ENCODE measurements around the gene PRKAR1B.
"Not testable (repeated sequence)": the region's sequence is repeated elsewhere in the genome, so short reads cannot be mapped to it uniquely, and the experiment has no call there.

PRKAR1B gene

GRCh38 chr7:627661-628401 is 99.2 kb downstream of the PRKAR1B start:
- DNase-seq, result no peak

DNA sequence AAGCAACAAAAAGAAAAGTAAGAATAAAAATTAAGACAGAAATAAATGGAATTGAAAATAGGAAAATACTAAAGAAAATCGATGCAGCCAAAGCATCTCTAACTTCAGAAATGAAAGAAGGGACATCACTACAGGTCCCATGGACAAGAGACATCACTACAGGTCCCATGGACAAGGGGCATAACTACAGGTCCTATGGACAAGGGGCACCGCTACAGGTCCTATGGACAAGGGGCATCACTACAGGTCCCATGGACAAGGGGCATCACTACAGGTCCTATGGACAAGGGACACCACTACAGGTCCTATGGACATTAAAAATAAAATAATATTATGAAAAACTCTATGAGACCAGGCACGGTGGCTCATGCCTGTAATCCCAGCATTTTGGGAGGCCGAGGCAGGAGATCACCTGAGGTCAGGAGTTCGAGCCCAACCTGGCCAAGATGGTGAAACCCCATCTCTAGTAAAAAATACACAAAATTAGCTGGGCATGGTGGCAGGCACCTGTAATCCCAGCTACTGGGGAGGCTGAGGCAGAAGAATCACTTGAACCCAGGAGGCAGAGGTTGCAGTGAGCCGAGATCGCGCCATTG is 101.6 kb downstream of the PRKAR1B start:
- no peak for DNase-seq

DNA sequence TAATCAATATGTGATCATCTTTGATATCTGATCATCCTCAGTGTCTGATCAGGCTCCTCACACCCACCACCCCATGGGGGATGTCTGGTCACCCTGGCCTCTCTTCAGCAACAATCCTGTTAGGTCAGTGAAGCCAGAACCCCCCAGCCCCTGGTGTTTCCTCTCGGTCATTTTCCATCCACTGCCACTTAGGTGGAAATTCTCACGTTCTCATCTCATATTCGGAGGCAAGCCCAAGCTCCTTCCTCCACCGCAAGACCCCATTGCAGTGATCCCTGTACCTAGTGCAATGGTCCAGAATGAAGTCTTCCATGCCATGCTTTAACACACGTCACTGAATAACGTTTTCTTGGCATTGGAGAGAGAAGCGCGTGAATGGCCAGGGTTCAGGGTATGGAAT is 103.6 kb downstream of the PRKAR1B start:
- DNase-seq, result no peak

- DNase-seq, result no peak
Observed at GRCh38 chr7:621572-622285, 105.4 kb downstream of the PRKAR1B start.

DNA sequence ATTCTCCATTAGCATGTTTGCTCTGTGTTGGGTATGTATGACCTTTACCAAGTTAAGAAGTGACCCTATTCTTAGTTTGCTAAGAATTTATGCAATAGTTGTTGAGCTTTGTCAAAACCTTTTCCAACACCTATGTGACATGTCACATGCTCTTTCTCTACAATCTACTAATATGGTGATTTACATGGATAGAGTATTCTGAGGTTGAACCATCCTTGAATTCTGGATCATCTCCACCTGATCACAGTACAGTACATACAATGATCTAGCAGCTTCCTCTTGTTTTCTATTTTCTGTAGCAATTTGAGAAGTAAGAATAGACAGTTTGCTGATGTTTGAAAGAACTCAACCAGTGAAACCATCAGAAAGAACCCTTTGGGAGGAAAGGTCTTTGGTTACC is 106.2 kb downstream of the PRKAR1B start:
- no peak for DNase-seq

- no peak for DNase-seq
Observed at GRCh38 chr7:620056-620455, 107.0 kb downstream of the PRKAR1B start.

- DNase-seq, result no peak
Observed at GRCh38 chr7:619368-619840, 107.7 kb downstream of the PRKAR1B start.

DNA sequence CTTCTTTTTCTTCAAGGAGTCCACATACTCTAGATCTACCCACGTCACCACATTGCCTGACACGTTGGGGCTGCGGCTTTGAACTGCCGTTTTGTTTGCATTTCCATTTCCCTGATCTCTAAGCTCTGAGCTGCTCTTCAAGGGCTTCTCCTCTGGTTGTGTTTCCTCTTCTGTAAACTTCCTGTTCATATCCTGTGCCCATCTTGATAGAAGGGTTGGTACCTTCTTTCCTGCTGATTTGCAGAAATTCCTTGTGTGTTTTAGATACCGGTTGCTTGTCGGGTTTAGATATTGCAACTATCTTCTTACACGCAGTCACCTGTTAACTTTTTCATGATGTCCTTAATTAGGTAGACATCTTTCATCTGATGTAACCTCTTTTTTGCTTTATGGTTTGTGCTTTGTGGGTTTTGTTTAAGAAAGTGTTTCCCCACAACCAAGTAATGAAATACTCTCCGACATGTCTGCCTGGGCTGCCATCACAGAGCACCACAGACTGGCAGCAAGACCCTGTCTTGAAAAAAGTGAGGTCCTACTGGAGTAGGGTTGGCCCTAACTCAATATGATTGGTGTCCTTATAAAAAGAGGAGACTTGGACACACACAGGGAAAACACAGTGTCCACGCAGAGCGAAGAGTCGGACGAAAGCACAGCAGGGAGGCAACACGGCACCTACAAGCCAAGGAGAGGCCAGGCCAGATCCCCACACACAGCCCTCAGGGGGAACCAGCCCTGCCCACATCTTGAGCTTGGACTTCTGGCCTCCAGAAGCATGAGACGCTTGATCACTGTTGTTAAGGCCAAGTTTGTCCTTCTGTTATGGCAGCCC is 108.3 kb downstream of the PRKAR1B start:
- DNase-seq, result no peak

- no peak for DNase-seq
Observed at GRCh38 chr7:617614-618538, 109.2 kb downstream of the PRKAR1B start.

DNA sequence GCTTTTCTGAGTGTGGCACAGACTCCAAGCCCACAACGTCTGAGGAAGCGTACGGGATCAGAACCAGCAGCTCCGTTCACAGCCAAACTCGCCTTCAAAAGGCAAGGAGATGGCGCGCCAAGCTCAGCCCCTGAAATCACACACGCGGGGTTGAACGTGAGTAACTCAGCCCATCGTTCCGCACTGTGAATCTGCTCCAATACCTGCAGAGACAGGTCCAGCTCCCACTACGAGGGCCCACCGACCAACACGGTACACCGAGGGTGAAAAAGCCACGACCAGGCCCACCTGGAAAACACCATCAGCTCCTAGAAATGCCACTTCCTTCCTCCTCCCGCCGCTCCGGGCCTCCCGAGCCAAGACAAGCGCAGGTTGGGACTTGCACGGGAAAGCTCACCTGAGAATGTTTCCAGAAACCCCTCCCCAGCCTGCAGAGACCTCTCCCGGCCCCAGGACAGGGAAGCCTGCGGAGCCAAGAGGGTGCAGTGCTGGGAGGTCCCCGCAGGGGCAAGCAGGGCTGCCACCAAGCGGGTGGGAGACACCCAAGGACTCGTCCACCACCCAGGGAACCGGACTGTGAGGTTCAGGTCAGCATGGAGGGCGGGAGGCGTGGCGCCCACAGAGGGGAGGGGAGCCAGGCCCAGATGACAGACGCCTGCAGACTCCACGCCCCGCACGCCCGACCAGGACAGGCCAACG is 113.5 kb downstream of the PRKAR1B start:
- DNase-seq, result no peak

DNA sequence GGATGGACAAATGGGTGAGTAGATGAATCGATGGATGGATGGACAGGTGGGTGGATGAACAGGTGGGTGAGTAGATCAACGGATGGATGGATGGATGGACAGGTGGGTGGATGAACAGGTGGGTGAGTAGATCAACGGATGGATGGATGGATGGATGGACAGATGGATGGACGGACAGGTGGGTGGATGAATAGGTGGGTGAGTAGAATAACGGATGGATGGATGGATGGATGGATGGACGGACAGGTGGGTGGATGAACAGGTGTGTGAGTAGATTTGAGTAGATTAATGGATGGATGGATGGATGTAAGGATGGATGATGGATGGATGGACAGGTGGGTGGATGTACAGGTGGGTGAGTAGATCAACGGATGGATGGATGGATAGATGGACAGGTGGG is 115.2 kb downstream of the PRKAR1B start:
- DNase-seq, result not testable (repeated sequence)

DNA sequence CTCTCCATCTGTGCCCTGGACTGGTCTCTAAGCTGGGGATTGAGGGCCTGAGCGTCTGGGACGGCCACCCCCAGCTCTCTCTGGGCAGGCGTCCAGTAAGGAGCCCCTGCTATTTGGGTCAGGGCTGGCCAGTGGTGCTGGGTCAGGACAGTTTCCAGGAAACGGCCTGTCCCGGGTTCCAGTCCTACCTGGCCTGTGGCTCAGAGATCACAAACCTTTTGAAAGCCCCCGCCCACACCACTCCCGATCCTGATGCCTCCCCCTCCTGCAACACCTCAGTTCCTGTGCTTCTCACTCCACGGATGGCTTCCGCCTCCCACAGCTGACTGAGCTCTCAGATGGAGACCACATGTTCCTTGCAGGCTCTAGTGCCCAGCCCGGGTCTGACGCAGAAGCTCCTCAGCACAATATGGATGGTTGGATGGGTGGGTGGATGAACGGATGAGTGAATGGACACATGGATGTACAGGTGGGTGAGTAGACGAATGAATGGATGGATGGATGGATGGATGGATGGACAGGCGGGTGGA is 115.7 kb downstream of the PRKAR1B start:
- no peak for DNase-seq

DNA sequence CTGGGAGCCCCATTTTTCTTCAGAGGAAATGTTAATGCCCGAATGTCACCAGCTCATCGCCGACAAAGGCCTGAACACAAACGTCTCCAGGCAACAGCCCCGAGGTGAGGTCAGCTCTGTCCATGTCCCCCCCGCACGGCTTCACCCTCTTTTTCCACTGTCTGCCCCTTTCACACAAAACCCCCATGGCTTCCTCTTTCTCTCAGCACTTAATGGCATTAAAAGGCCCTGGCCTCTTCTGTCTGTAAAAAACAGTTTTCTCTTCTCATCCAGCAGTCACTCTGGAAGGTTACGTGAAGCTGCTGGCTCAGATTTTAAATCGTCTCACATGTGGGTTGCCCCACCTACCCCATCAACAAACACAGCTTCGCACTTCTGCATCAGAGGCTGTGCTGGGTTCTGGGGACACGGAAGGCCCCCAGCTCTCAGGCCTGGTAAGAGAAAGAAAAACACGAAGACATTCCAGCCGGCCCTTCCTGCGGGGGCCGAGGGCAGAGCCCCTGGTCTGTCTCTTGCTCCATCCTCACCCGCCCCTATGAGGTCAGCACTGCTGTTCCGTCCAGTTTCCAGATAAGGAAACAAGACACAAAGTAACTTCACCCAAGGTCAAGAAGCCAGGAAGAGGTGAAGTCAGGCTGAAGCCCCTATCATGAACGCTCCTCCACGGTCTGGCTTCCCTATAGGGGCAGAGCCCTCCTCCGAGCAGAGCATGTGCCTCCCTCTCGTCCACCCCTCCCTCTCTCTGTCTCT is 116.4 kb downstream of the PRKAR1B start:
- DNase-seq, result no peak

DNA sequence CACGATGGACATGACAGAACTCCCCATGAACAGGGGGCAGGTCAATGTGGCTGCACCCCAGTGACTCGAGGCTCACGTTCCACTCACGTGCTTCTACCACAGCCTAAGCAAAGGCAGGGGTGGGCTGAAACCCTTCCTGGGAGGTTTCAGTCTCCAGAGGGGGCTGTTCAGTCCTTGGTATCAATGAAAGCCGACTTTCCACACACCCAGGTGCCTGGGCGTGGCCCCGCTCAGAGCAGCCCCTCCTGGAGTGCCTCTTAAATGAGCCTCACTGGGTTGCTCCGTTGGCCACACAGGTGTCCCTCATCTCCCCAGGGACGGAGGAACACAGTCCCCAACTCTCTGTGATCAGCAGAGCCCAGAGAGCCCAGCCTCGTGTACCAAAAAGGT is 116.9 kb downstream of the PRKAR1B start:
- no peak for DNase-seq

DNA sequence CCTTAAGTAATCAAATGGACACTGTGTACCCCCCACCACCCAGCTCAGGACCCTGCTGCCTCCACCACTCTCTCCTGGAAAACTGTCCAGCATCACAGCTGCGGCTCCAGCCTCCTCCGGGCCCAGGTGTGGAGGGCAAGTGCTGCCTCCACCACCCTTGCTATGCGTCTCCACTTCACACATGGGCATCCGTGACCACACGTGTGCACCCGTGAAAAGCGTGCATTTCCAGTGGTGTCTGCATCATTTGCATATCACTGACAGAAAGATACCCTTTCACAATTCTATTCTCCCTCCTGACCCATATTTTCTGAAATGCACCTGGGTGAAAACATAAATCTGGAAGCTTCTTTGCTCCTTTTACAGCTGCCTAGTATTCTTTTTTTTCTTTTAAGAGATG is 117.7 kb downstream of the PRKAR1B start:
- no peak for DNase-seq

DNA sequence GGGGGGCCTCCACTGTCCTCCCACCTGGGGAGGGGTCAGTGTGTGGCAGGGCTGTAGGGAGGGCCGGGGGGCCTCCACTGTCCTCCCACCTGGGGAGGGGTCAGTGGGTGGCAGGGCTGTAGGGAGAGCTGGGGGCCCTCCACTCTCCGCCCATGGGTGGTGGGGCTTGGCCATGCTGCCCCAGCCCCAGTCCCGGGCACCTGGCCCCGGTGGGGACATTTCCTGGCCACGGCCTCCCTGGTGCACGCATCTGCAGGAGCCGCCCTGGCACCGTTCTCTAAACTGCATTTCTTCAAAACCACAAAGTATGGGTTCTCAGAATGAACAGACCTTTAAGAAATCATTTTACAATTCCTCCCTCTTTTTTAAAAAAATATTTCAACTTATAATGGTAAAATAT is 118.1 kb downstream of the PRKAR1B start:
- no peak for DNase-seq

- no peak for DNase-seq
Observed at GRCh38 chr7:608361-608760, 118.7 kb downstream of the PRKAR1B start.

- DNase-seq, result no peak
Observed at GRCh38 chr7:607938-608337, 119.1 kb downstream of the PRKAR1B start.

Data from amygdala (tissue), 56 donors.